Adrenal gland (tissue), 12 donors: ENCODE measurements around the gene OMD. TPM values are rescaled to one million over a fixed set of nuclear protein-coding genes. Genes with fewer than 3 reads are reported as not detected.

ENCODE experiments used
- DNase-seq, 7 donors: peaks; one replicate each; pipeline ENCODE4 v3.0.0-alpha.2; 2019 to 2020
- H3K27ac ChIP-seq, 5 donors: fragments of 200-600 bp; sonication (generic) in 4 of 5; 1 replicate in 3 of 5; 2 replicates in 2 of 5; pipeline versions ENCODE4 v1.5.1 to v1.8.0; 2016 to 2020; ENCODE audit warnings: mild to moderate bottlenecking in 1 of 5
- H3K27me3 ChIP-seq: fragments of 200-600 bp; 2 replicates; pipeline ENCODE4 v1.8.0; 2021
- H3K36me3 ChIP-seq, 2 donors: fragments of 200-600 bp; replicated peaks in 1 of 2; 1 replicate in 1 of 2; 2 replicates in 1 of 2; pipeline versions ENCODE4 v1.5.1 to v1.8.0; 2018 to 2022
- H3K4me1 ChIP-seq, 2 donors: fragments of 200-600 bp; replicated peaks in 1 of 2; 1 replicate in 1 of 2; 2 replicates in 1 of 2; pipeline versions ENCODE4 v1.5.1 to v1.8.0; 2018 to 2021
- H3K4me3 ChIP-seq, 4 donors: fragments of 200-600 bp; sonication (generic) in 3 of 4; one replicate each; pipeline ENCODE4 v1.5.1; 2016 to 2018
- H3K9me3 ChIP-seq, 3 donors: fragments of 200-600 bp; sonication (generic) in 1 of 3; replicated peaks in 1 of 3; 1 replicate in 2 of 3; 2 replicates in 1 of 3; pipeline versions ENCODE4 v1.5.1 to v1.8.0; 2016 to 2021
- CTCF ChIP-seq, 6 experiments: fragments of 450-650 bp in 4 of 6; fragments of 200-600 bp in 2 of 6; sonication (generic) in 1 of 6; IDR thresholded peaks; 1 replicate in 5 of 6; 2 replicates in 1 of 6; pipeline versions ENCODE4 v1.5.1 to v1.8.0; 2016 to 2021; ENCODE audit warnings: antibody characterized with exemption in 6 of 6, mild to moderate bottlenecking in 2 of 6, moderate library complexity in 1 of 6
- POLR2A ChIP-seq, 2 donors: fragments of 450-650 bp; IDR thresholded peaks; one replicate each; pipeline ENCODE4 v1.6.1; 2017; ENCODE audit warnings: antibody characterized with exemption in 2 of 2, mild to moderate bottlenecking in 2 of 2, moderate library complexity in 1 of 2
- WGBS, 4 donors: extraction: QIAGEN DNeasy Blood & Tissue Kit in 2 of 4; methylation state at CpG; one replicate each; pipeline versions ENCODE4 v1.1.5 to v1.1.7; 2013 to 2017; 5-methylcytosine and 5-hydroxymethylcytosine counted together
- intact Hi-C, 2 donors: fragments of 100-400 bp; cut with DNase I; formaldehyde crosslinking; loops; one replicate each; pipeline versions ENCODE4 v1.14.1 to v1.15.0; 2022 to 2023
- polyA plus RNA-seq, 3 donors: library from polyadenylated mRNA; stranded (reverse); fragments of 200-250 nt in 2 of 3; fragments of 350-450 nt in 1 of 3; fragmentation: Illumina TruSeq in 1 of 3; extraction: RNeasy Lipid Tissue Mini Kit (QIAGEN cat#74804) in 1 of 3; gene quantifications; one replicate each; pipeline ENCODE4 v1.2.3, GENCODE V29; 2013 to 2014
- total RNA-seq, 9 donors: library from RNA; depleted of rRNA in 4 of 9; stranded (reverse); fragments of >200 nt in 4 of 9; fragments of 120-200 nt in 1 of 9; fragmentation: NEBNext Ultra II Directional in 1 of 9; extraction: Animal tissue kit (Norgen Biotek cat#: 25700) in 1 of 9; gene quantifications; one replicate each; pipeline versions ENCODE4 v1.1.0 to v1.2.4, GENCODE V29; 2013 to 2023
- donor health status: healthy with polysubstance abuse.
- donor health status: Bipolar disorder and iron deficiency.
- donor health status: DM: yes; HTN: yes; CAD: no.
- donor health status: DM: no; HTN: no; CAD: no.
- donor health status: DM: no; HTN: no; CAD: no.
- donor health status: DM: yes; HTN: yes; CAD: no.

Gene OMD
- total and polyA plus RNA-seq, 12 donors = 0.72 to 18.1 (median 6.8) TPM

- intact Hi-C loops = no loop called here
- no peak for TF ChIP-seq CTCF (IDR thresholded peaks at IDR 0.05)
- Histone ChIP-seq H3K27me3 (no peaks in the 10 kb centered on the region), H3K9me3 (no peaks in the 10 kb centered on the region), H3K27ac (peak overlapping the region in 2 of 5 donors; percentile 61 to 75), H3K4me1 (peaks cover 6 to 10% of the 10 kb centered on the region in 2 donors), H3K36me3 (no peaks in the 10 kb centered on the region), H3K4me3 (no peak overlapping the region)
- peak in 2 of 7 donors; percentile 16 for DNase-seq
- 42 to 52% (median 50%) methylated on average over 3 of the region's 3 CpGs for WGBS, 4 donors
Observed at GRCh38 chr9:92463984-92464383, 39.7 kb upstream of the OMD start.

GRCh38 chr9:92463387-92463786 lies 39.1 kb upstream of the OMD start:
- Histone ChIP-seq H3K27ac (no peak overlapping the region), H3K27me3 (no peaks in the 10 kb centered on the region), H3K9me3 (no peaks in the 10 kb centered on the region), H3K36me3 (no peaks in the 10 kb centered on the region), H3K4me3 (no peak overlapping the region), H3K4me1 (peaks cover 6 to 10% of the 10 kb centered on the region in 2 donors)
- intact Hi-C loops = no loop called here
- TF ChIP-seq POLR2A (IDR thresholded peaks at IDR 0.05) = no peak
- no peak for TF ChIP-seq CTCF (IDR thresholded peaks at IDR 0.05)
- DNase-seq = no peak

GRCh38 chr9:92457576-92457975 lies 33.3 kb upstream of the OMD start:
- TF ChIP-seq CTCF (IDR thresholded peaks at IDR 0.05) (no peak), POLR2A (IDR thresholded peaks at IDR 0.05) (no peak)
- H3K27me3 ChIP-seq = no peaks in the 10 kb centered on the region
- H3K9me3 ChIP-seq = no peaks in the 10 kb centered on the region
- no peak overlapping the region for H3K27ac ChIP-seq
- no peaks in the 10 kb centered on the region for H3K36me3 ChIP-seq
- intact Hi-C loops = no loop called here
- 93 to 98% (median 95%) methylated on average over 4 of the region's 4 CpGs for WGBS, 4 donors
- no peak for DNase-seq
- H3K4me1 ChIP-seq = no peaks in the 10 kb centered on the region
- H3K4me3 ChIP-seq = no peak overlapping the region

GRCh38 chr9:92455217-92455616 lies 30.9 kb upstream of the OMD start:
- 77 to 85% (median 79%) methylated on average over 3 of the region's 3 CpGs for WGBS, 4 donors
- DNase-seq = no peak
- no peak for TF ChIP-seq POLR2A (IDR thresholded peaks at IDR 0.05)
- no peak for TF ChIP-seq CTCF (IDR thresholded peaks at IDR 0.05)
- no peak overlapping the region for H3K27ac ChIP-seq
- H3K36me3 ChIP-seq = no peaks in the 10 kb centered on the region
- H3K27me3 ChIP-seq = no peaks in the 10 kb centered on the region
- H3K9me3 ChIP-seq = no peaks in the 10 kb centered on the region
- no peaks in the 10 kb centered on the region for H3K4me1 ChIP-seq
- H3K4me3 ChIP-seq = no peak overlapping the region
- intact Hi-C loops = no loop called here
